ENCODE results near the gene FEZF1.
"Not testable (repeated sequence)": the region's sequence is repeated elsewhere in the genome, so short reads cannot be mapped to it uniquely, and the experiment has no call there.

Gene FEZF1

GRCh38 chr7:122306320-122307227 lies 2.0 kb upstream of the FEZF1 start:
- no peak for DNase-seq

DNA sequence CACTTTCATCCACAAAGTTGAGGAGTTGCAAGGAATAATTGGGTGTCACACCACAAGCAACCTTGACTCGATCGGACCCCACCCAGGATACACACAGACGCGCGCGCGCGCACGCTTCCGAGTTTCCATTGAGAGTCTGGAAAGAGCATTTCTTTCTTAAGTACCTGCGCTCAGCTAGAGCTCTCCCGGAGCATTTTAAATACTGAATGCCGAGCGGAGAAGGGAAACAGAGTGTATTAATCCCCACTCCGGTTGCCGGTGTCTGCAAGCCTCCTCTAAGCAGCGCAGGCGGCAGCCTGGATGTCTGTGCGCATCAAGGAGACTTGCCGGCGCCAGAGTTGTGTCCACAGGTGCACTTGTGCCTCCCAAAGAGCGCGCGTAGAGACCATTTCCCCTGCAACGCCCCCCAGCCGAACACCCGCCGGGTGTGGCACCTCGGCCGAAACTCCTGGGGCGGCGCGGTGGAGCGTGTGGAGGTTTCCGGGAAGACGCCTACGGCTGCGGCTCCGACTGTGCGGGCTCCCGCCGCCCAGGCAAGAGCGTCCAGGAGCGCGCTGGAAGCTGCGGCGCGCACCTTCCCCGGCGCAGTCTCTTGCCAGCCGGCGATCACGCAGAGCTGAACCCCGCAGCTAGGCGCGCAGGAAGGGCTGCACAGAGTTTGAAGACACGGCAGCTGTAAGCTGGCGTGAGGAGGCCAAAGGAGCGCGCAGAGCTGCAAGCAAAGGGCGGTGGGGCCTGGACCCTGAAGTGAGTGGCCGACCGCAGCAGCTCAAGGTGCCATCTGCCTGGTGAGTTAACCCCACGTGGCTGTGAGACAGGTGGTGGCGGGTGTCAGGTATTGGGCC lies 1.1 kb upstream of the FEZF1 start:
- peak; percentile 46 for DNase-seq

DNA sequence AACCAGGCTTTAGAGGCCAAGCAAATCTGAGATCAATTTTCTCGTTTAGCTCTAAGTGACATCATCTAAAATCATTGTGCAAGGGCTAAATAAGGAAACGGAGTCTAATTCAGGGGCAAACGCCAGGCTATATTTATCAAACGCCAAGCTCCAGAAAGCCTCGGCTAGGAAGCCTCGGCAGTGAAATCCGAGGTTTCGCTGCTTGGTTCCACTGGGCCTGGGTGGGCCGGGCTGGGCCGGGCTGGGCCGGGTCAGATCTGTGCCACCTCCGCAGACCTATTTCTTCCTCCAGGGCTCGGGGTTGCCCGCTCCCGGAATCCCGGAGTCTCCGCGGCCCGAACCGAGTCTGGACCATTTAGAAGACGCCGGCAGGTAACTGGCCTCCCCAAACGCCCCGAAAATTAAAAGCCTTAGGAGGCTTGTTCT lies 459 bp upstream of the FEZF1 start:
- peak; percentile 46 for DNase-seq

GRCh38 chr7:122303531-122304318 lies 825 bp downstream of the FEZF1 start:
- no peak for DNase-seq

GRCh38 chr7:122302761-122303530 lies 1.6 kb downstream of the FEZF1 start:
- no peak for DNase-seq

DNA sequence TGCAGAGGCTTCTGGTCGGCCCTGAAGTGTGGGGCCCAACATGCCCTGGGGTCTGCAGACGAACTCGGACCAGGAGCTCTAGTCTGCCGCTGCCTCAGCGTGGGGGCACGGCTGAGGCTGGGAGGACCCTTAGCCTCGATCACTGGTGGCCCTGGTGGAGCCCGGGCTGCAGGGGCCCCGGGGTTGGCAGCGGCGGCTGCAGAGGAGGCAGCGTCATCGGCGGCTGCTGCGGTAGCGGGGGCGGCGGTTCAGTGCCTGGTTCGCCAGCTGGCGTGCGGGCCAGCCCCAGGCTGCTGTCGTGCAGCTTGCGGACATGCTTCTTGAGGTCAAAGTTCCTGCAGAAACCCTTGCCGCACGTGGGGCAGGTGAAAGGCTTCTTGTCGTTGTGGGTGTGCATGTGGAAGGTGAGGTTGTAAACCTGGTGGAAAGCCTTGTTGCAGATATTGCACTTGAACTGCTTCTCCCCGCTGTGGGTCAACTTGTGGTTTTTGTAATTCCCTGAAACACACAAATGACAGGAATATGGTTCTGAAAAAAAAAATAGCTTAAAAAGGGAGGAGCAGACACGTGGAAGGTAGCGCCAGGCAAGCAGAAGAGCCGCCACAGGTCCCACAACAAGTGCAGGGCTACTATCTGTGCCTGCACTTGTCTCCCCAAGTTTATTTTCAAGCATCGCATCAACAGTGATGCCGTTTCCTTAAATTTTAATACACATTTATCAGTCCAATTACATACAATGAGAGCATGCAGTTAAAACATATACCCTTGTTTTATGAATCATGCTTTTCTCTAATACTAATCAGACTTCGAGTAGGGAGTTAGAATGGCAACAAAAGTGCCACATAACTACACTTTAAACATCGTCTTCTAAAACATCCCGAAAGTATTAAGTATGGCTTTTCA lies 2.4 kb downstream of the FEZF1 start:
- no peak for DNase-seq

DNA sequence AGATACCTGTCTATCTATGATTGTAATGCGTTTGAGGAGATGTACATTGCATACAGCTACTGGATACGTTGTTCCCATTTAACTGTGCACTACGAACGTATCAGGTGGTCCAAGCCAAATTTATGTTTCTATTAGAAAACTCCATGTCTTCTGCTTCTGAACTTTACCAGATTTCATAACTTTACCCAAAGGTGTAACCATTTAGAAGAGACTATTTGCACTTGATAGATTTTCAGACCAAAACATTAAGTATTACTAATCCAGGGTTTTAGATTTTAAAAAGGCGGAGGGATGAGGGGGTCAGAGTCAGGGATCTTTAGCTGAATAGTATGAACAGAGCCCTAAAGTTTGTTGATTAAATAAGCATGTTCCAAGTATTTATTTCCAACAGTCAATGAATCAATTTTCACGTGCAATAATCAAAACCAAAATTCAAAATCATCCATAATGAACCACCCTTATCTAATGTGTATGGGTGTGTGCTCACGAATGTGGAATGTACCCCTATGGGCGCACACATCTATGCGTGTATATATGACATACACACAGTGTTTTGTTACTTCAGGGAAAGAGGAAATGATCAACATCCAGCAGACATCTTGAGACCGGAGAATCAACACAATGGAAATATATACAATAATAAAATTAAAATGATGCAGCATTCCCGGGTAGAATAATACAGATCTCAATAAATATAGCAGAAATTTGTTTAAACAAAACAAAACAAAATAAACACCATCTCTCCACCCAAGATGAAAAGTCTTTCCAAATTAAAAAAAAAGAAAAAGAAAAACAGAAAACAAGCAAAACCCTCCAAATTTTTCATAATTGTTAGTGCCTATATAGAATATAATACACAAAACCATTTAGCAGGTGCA lies 3.4 kb downstream of the FEZF1 start:
- no peak for DNase-seq

- peak; percentile 75 for DNase-seq
Observed at GRCh38 chr7:122300211-122300932, 4.2 kb downstream of the FEZF1 start.

- DNase-seq: no peak
Observed at GRCh38 chr7:122299624-122300210, 4.8 kb downstream of the FEZF1 start.

GRCh38 chr7:122298618-122299017 lies 5.9 kb downstream of the FEZF1 start:
- no peak for DNase-seq

GRCh38 chr7:122298131-122298530 lies 6.4 kb downstream of the FEZF1 start:
- no peak for DNase-seq

GRCh38 chr7:122291189-122291588 lies 13.4 kb downstream of the FEZF1 start:
- no peak for DNase-seq

- no peak for DNase-seq
Observed at GRCh38 chr7:122290476-122290875, 14.1 kb downstream of the FEZF1 start.

GRCh38 chr7:122289426-122289825 lies 15.1 kb downstream of the FEZF1 start:
- DNase-seq: no peak

DNA sequence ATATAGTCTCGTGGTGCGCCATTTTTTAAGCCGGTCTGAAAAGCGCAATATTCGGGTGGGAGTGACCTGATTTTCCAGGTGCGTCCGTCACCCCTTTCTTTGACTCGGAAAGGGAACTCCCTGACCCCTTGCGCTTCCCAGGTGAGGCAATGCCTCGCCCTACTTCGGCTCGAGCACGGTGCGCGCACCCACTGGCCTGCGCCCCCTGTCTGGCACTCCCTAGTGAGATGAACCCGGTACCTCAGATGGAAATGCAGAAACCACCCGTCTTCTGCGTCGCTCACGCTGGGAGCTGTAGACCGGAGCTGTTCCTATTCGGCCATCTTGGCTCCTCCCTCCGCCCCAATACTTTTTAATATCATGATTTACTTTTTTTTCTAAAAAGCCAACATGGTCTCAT lies 19.9 kb downstream of the FEZF1 start:
- not testable (repeated sequence) for DNase-seq

GRCh38 chr7:122273117-122273516 lies 31.4 kb downstream of the FEZF1 start:
- DNase-seq: no peak

GRCh38 chr7:122269241-122269640 lies 35.3 kb downstream of the FEZF1 start:
- no peak for DNase-seq

DNA sequence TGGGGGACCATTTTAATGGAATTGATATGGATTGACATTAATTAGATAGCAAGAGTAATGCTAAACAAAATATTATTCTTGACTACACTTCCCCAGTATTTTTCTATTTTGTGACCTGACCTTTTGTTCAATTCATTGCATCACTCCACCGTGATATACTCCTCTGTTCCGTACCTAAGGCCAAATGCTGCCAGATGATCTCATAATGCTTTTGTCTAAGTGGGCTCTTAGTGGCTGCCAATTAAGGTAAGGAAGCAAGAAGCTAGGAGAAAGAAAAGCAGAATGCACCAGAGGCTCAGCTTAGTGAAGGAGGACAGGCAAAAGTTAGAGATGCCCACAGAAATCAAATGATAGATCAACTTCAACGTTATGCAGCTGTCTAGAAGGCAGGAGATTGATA lies 36.4 kb downstream of the FEZF1 start:
- no peak for DNase-seq

DNA sequence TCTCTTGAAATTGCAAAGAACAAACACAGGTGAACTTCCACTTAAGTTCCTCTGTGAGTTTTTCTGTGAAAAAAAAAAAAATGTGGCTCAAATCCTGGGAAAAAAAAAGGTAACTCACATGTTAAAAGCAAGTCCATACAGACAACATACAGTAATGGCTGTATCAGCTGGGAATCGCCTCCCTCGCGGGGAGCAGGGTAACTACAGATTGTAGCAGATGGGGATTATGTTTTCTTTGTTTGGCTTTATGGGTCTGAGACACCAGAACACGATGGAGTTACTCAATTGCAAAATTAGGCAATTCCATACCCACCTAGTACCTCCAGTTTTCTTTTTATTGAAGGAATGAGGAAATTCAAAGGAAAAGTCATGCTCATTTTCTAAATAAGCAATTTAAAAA lies 42.3 kb downstream of the FEZF1 start:
- DNase-seq: no peak
